AG09319 (cell line): ENCODE measurements around the gene MYO18A.

ENCODE experiments used
- DNase-seq: peaks from one replicate; pipeline ENCODE4 v3.0.0-alpha.2; 2010; ENCODE audit warnings: low read depth; ENCODE audit errors: extremely low read depth
- CTCF ChIP-seq: IDR thresholded peaks from 2 replicates; pipeline ENCODE4 v1.5.1; 2011; ENCODE audit warnings: low read depth, mild to moderate bottlenecking, inconsistent platforms, low read length, moderate library complexity

The MYO18A gene

GRCh38 chr17:29057361-29057760 is 122.8 kb downstream of the MYO18A start:
- TF ChIP-seq CTCF: no peak
- no peak for DNase-seq

GRCh38 chr17:29054835-29055234 is 125.4 kb downstream of the MYO18A start:
- TF ChIP-seq CTCF: no peak
- no peak for DNase-seq

- TF ChIP-seq CTCF: no peak
- no peak for DNase-seq
Observed at GRCh38 chr17:29051731-29052130, 128.5 kb downstream of the MYO18A start.

- DNase-seq: no peak
- TF ChIP-seq CTCF: no peak
Observed at GRCh38 chr17:29051194-29051593, 129.0 kb downstream of the MYO18A start.

- DNase-seq: no peak
- TF ChIP-seq CTCF: no peak
Observed at GRCh38 chr17:29050176-29050575, 130.0 kb downstream of the MYO18A start.

GRCh38 chr17:29049541-29050145 is 130.6 kb downstream of the MYO18A start:
- DNase-seq: no peak
- no peak for TF ChIP-seq CTCF

GRCh38 chr17:29048440-29049368 is 131.5 kb downstream of the MYO18A start:
- DNase-seq: no peak
- no peak for TF ChIP-seq CTCF
